ENCODE results near the gene PAPPA2. TPM values are rescaled to one million over a fixed set of nuclear protein-coding genes. Genes with fewer than 3 reads are reported as not detected.

PAPPA2 gene
- total RNA-seq, 1 experiment from 2014 or later, result 0.81 TPM

GRCh38 chr1:176471338-176472121, 8.6 kb downstream of the PAPPA2 start:
- Histone ChIP-seq H3K79me2 (ENCODE audit: insufficient read depth, low read length) (no peaks in the 10 kb centered on the region), H4K91ac (ENCODE audit: insufficient read length, low read depth, low read length) (no peak overlapping the region), H3K56ac (ENCODE audit: insufficient read length, low read depth, low read length) (no peak overlapping the region), H3K4me1 (ENCODE audit: insufficient read depth, low read length) (no peaks in the 10 kb centered on the region), H3K27ac (ENCODE audit: insufficient read length, low read depth, low read length) (no peak overlapping the region), H3K9me3 (ENCODE audit: control insufficient read depth, low read depth, low read length) (no peaks in the 10 kb centered on the region), H3K79me1 (ENCODE audit: insufficient read depth, low read depth, low read length, poor library complexity, severe bottlenecking) (no peaks in the 10 kb centered on the region), H3K27me3 (ENCODE audit: insufficient read depth, low read length) (no peaks in the 10 kb centered on the region; the same call in 1 of the 2 replicates), H2BK5ac (ENCODE audit: insufficient read length, low read length) (no peak overlapping the region), H2BK15ac (ENCODE audit: low read depth, low read length) (no peak overlapping the region), H3K23ac (ENCODE audit: insufficient read length, low read depth, low read length) (no peak overlapping the region), H2BK120ac (ENCODE audit: low read depth, low read length, poor library complexity, severe bottlenecking) (no peak overlapping the region), H3K9ac (ENCODE audit: extremely low read depth, insufficient read length, low read length) (no peak overlapping the region), H2AK5ac (ENCODE audit: insufficient read length, low read length) (no peak overlapping the region), H3T11ph (ENCODE audit: low read length) (no peak overlapping the region), H3K4ac (ENCODE audit: low read depth, low read length) (no peak overlapping the region), H2AFZ (ENCODE audit: low read length) (no peak overlapping the region), H4K5ac (ENCODE audit: insufficient read length, low read depth, low read length) (no peak overlapping the region), H4K8ac (replicated peaks; ENCODE audit: insufficient read length, low read depth, low read length) (no peak overlapping the region), H3K14ac (ENCODE audit: insufficient read depth, low read length) (no peak overlapping the region), H3K23me2 (ENCODE audit: insufficient read length, low read depth, low read length, poor library complexity, severe bottlenecking) (no peaks in the 10 kb centered on the region), H2BK12ac (ENCODE audit: insufficient read length, low read depth, low read length) (no peak overlapping the region), H3K18ac (ENCODE audit: insufficient read length, low read depth, low read length) (no peak overlapping the region), H3K4me2 (ENCODE audit: insufficient read depth, insufficient read length, low read length) (no peak overlapping the region), H2BK20ac (ENCODE audit: low read depth, low read length, poor library complexity, severe bottlenecking) (no peak overlapping the region), H4K20me1 (ENCODE audit: control insufficient read depth, insufficient read depth, insufficient read length) (no peaks in the 10 kb centered on the region)
- no peak for TF ChIP-seq CTCF (conservative IDR thresholded peaks at IDR 0.05)
- no peak for DNase-seq
- Mint-ChIP-seq H3K36me3 (ENCODE audit: insufficient read depth in 1 of 3, low read depth in 3 of 3) (no peaks in the 10 kb centered on the region), H3K27ac (no peak overlapping the region; a peak in 1 of 7 replicates), H3K9me3 (no peaks in the 10 kb centered on the region), H3K4me1 (no peaks in the 10 kb centered on the region), H3K27me3 (ENCODE audit: low read depth) (peaks cover 2% of the 10 kb centered on the region; the same call in 1 of the 2 replicates), H3K4me3 (no peak overlapping the region)
- no CpG with 5 or more reads among the region's 5 CpGs for WGBS (ENCODE audit: extremely low coverage, insufficient read length, low lambda C conversion rate)
